SK-N-SH treated with all-trans-retinoic acid at 6 μM for 48 hours (cell line): ENCODE data around the gene CDC42BPB.

ENCODE experiments used
- CREB5 ChIP-seq: fragments of 250-450 bp; sonication (Bioruptor Pico); IDR thresholded peaks from 2 replicates; pipeline ENCODE4 v1.5.1; 2020; ENCODE audit warnings: low read depth, mild to moderate bottlenecking, moderate library complexity
- ESRRG ChIP-seq: fragments of 250-450 bp; sonication (Bioruptor Pico); IDR thresholded peaks from 2 replicates; pipeline ENCODE4 v1.6.1; 2021; ENCODE audit warnings: mild to moderate bottlenecking
- GLIS3 ChIP-seq: fragments of 250-450 bp; sonication (Bioruptor Pico); IDR thresholded peaks from 2 replicates; pipeline ENCODE4 v1.5.0; 2020; ENCODE audit warnings: mild to moderate bottlenecking, moderate library complexity
- ISL1 ChIP-seq: fragments of 250-450 bp; sonication (Bioruptor Pico); IDR thresholded peaks from 2 replicates; pipeline ENCODE4 v2.1.2; 2022; ENCODE audit warnings: mild to moderate bottlenecking, moderate library complexity
- PATZ1 ChIP-seq: fragments of 250-450 bp; sonication (Bioruptor Pico); IDR thresholded peaks from 2 replicates; pipeline ENCODE4 v1.8.0; 2020; ENCODE audit warnings: mild to moderate bottlenecking, moderate library complexity, borderline replicate concordance
- PPARA ChIP-seq: fragments of 250-450 bp; sonication (Bioruptor Pico); IDR thresholded peaks from 2 replicates; pipeline ENCODE4 v1.5.0; 2020; ENCODE audit warnings: mild to moderate bottlenecking, borderline replicate concordance
- RARB ChIP-seq: fragments of 250-450 bp; sonication (Bioruptor Pico); IDR thresholded peaks from 2 replicates; pipeline ENCODE4 v1.8.0; 2021; ENCODE audit warnings: mild to moderate bottlenecking, moderate library complexity
- TOX ChIP-seq: fragments of 250-450 bp; sonication (Bioruptor Pico); IDR thresholded peaks from 2 replicates; pipeline ENCODE4 v1.8.0; 2021; ENCODE audit warnings: mild to moderate bottlenecking, moderate library complexity, borderline replicate concordance
- TSHZ2 ChIP-seq: fragments of 250-450 bp; sonication (Bioruptor Pico); IDR thresholded peaks from 2 replicates; pipeline ENCODE4 v1.5.0; 2020; ENCODE audit warnings: mild to moderate bottlenecking, moderate library complexity
- ZC3H10 ChIP-seq: fragments of 250-450 bp; sonication (Bioruptor Pico); IDR thresholded peaks from 2 replicates; pipeline ENCODE4 v1.5.1; 2021; ENCODE audit warnings: mild to moderate bottlenecking, moderate library complexity
- ZFP3 ChIP-seq: fragments of 250-450 bp; sonication (Bioruptor Pico); IDR thresholded peaks from 2 replicates; pipeline ENCODE4 v1.5.0; 2020; ENCODE audit warnings: mild to moderate bottlenecking, moderate library complexity

GRCh38 chr14:103091041-103091882, 33.9 kb upstream of the CDC42BPB start:
- TF ChIP-seq ZFP3 (no peak), RARB (no peak), ZC3H10 (CRISPR knock-in tag) (no peak), PPARA (no peak), PATZ1 (CRISPR knock-in tag) (no peak), TSHZ2 (CRISPR knock-in tag) (no peak), GLIS3 (CRISPR knock-in tag) (no peak), ISL1 (CRISPR knock-in tag) (no peak), CREB5 (CRISPR knock-in tag) (no peak), ESRRG (CRISPR knock-in tag) (no peak), TOX (CRISPR knock-in tag) (no peak)
